GM04504 (cell line): ENCODE results near the gene NHLH1.
"Not testable (repeated sequence)": the region's sequence is repeated elsewhere in the genome, so short reads cannot be mapped to it uniquely, and the experiment has no call there.

Experiments
- DNase-seq: peaks from one replicate; pipeline ENCODE4 v3.0.0-alpha.2; 2012; ENCODE audit warnings: low read depth

The NHLH1 gene

GRCh38 chr1:160384812-160385211, 17.9 kb downstream of the NHLH1 start:
- DNase-seq = not testable (repeated sequence)

DNA sequence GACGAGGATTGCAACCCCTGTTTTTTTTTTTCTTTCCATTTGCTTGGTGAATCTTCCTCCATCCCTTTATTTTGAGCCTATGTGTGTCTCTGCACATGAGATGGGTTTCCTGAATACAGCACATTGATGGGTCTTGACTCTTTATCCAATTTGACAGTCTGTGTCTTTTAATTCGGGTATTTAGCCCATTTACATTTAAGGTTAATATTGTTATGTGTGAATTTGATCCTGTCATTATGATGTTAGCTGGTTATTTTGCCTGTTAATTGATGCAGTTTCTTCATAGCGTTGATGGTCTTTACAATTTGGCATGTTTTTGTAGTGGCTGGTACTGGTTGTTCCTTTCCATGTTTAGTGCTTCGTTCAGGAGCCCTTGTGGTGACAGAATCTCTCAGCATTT, 21.5 kb downstream of the NHLH1 start:
- DNase-seq = not testable (repeated sequence)

DNA sequence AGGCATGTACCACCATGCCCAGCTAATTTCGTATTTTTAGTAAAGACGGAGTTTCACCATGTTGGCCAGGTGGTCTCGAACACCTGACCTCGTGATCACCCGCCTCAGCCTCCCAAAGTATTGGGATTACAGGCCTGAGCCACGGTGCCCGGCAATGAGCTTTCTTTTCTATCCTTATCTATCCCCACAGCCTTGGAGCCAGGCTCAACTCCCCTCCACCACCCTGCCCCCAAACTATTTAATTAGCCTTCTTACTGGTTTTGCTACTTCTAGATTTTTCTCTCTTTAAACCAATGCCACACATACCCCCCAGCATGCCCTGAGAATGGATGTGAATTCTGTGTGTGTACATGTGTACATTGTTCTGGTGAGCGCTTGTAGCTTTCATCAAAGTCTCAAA, 27.8 kb downstream of the NHLH1 start:
- DNase-seq = no peak

GRCh38 chr1:160397651-160398050, 30.8 kb downstream of the NHLH1 start:
- no peak for DNase-seq

DNA sequence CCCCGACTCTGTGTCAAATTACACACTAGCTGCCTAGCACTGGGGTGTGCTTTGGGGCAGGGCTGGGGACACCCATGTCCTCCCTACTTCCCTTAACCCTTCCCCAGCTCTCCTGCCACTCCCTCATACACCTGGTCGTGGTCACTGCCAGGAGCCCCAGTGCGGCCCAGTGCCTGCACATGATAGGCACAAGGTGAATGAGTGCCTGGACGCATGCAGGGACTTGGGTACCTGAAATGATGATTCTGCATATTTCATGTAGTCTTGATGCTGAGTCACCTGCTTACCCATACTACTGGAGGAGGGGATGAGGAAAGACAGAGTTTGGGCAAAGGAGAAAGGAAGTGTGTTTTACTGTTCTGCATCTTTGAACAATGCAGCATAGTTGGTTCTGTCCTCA, 32.0 kb downstream of the NHLH1 start:
- DNase-seq = no peak

GRCh38 chr1:160399544-160400222, 32.8 kb downstream of the NHLH1 start:
- no peak for DNase-seq

DNA sequence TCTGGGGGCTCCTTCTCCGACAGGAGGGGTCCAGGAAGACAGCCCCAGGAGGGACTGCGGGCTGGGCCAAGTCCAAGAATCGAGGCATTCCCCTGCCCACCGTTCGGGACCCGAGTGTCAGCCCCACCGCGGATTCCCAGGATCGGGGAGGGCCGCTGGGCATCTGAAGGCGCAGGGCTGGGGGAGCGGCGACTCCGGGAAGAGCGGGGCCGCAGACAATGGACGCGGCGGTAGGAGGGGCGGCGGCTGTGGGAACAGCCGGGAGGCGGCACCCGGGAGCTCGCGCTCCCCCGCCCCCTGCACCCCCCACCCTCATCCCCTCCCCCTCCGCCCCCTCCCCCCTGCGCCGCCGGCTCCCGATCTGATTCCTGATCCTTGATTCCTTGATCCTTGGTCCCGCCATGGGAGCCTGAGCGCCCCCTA, 33.4 kb downstream of the NHLH1 start, which contains the start of gene VANGL2:
Gene VANGL2, plus strand, starts transcription at position 342 of the 423 bp plus-strand sequence. CDS start 15,274 bp downstream, outside the sequence.
- DNase-seq = no peak

DNA sequence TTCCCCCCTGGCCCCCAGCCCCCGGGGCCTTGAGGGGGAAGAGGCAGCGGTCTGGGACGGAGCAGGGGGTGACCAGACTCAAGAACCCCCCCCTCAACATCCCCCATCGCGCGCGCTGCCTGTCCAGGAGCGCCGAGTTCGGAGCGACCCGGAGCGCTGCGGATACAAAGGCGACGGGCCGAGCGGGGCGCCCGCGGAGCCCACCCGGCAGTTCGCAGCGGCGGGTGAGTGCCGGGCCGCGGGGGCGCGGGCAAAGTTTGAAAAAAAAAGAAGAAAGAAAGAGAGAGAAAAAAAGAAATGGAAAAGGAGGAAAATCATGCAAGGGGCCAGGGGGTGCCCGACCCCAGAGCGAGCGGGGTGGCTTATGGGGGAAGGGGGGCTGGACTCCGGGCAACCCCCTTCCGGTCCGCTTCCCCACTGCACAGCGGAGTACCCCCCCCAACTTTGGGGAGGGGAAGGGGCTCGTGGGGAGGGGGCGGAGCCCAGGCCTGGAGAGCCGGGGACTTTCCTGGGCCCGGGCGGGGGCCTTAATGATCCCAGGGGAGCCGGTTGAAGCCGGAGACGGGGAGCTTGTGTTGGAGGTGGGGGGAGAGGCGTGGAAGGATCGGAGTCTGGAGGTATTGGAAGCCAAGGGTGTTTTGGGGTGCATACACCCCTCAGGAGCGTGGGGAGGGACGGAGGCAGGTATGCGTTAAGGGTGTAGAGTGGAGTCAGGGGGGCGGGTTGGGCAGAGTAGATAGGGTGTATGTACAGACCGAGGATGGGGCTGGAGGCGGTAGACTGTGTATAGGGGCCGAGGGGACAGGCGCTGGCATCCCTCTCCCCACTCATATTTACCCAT, 34.0 kb downstream of the NHLH1 start:
- DNase-seq = no peak

GRCh38 chr1:160401487-160401805, 34.6 kb downstream of the NHLH1 start:
- DNase-seq = no peak

DNA sequence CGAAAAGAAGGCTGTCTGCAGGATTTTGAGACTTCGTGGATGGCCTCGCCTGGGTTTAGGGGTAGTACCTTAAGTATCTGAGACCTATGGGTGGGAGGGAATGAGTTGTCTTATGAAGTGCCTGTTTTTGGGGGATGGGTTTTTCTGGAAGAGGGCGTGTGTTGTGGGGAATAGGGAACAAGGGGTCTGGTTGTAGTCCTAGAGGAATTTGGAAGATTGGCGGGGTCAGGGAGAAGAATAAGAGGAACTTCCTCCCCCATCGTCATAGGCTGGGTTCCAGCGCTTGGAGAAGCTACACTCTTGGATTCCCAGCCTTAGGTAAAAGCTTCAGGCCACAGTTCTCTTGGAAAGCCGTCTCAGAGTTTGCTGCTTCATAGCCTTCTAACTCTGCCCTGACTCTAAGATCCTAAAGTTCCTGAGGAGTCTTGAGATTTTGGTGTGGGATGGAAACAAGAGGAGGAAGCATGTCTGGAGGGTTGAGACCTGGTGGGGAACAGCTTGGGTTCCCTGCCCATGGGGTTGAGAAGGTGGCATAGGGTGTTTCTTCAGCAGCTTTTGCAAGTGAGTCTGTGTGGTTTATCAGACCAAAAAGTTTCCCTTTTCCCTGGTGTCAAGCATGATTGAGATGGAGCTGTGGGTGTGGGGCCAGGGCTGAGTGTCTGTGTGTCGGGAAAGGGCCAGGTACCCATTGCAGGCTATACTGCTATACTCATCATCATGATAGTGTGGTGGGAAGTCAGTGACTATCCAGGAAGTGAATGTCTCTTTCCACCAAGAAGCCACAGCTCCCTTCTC, 35.3 kb downstream of the NHLH1 start:
- DNase-seq = no peak

GRCh38 chr1:160403244-160403643, 36.4 kb downstream of the NHLH1 start:
- no peak for DNase-seq

- no peak for DNase-seq
Measured at GRCh38 chr1:160404094-160404493, 37.2 kb downstream of the NHLH1 start.

DNA sequence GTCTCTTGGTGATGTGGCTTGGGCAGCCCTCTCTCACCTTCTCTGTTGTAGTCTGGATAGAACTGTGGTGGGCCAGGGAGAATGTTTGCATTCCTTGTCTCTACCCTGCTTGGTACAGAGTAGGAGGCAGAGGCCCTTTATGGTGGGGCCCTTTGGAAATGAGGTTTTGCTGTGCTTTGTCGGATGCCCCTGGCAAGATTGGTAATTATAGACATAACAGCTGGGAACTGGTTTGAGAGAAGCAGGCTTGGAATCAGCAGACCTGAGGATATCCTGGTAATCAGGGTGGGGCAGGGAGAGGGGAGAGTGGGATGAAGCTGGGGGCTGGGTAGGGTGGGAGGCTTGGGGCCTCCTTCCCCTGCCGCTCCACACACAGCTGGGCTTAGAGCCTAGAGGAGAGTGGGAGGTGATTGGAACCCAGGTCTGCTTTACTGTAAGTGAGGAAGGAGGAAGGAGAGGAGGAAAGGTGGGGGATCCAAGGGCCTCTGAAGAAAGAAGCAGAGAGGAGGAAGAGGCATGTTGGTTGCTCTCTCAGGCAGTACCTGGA, 38.5 kb downstream of the NHLH1 start:
- DNase-seq = no peak

GRCh38 chr1:160406131-160406968, 39.5 kb downstream of the NHLH1 start:
- DNase-seq = no peak

GRCh38 chr1:160407839-160408801, 41.2 kb downstream of the NHLH1 start:
- no peak for DNase-seq

DNA sequence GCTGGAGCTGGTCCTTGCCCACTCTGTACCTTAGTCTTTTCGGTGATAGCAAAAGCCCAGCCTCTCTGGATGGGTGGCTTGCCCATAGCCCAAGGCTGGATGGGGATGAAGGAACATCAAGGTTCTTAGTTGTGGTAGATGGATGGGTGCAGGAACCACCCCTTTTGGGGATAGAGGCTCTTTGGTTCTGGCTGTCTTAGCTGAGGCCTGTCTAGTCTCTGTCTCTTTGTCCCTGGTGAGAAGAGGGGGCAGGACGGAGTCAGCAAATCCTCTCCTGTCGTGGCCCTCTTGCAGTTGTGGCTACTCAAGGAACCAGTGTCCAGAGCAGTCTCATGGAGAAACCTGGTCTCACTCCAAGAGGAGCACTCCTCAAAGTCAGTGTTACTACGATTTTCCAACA, 42.0 kb downstream of the NHLH1 start:
- no peak for DNase-seq

DNA sequence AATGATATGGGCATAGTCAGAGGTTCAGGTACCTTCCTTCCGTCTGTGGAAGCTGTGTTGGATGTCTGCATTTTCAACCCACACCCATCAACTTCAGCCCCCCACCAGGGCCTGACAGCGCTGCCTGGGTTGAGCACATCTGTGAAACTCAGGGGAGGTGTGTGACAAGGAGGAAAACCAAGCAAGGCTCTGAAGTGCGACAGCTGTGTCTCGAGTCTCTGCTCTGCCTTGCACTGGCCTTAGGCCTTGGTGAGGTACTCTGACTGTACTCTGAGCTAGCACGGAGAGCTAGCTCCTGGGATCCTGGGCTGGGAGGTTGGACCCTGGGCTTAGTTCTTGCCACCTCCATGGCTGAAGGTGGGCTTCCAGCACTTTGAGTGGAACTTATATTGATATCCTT, 42.6 kb downstream of the NHLH1 start:
- DNase-seq = no peak

DNA sequence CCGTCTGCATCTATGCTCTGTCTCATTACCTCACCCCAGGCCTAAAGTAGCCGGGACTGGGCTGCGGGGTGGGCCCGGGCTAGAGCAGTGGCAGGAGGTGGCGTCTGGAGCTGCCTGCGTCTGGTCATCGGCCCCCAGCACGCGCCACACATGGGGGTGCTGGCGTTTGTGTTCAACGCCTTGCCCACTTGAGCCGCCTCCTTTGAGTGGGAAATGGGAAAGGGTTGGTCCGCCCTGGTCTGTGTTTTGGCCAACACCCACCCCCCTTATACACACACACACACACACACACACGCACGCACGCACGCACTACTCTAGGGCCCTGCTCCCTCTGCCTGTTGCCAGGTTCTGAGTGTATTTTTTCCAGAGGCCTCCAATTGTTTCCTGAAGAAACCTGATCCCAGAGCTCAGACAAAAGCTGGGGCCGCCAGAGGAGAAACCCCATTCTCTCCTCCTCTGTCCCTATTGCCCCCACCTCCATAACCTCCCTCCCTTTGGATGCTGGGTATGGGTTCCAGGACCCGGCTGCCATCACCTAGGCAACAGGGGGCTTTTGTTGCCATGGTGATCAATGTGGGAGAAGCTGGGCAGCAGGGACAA, 43.6 kb downstream of the NHLH1 start:
- peak; percentile 0 for DNase-seq

GRCh38 chr1:160411271-160412027, 44.6 kb downstream of the NHLH1 start:
- no peak for DNase-seq
